ENCODE data around the gene FAM241B. TPM values are rescaled to one million over a fixed set of nuclear protein-coding genes. Genes with fewer than 3 reads are reported as not detected.

Gene FAM241B
- total RNA-seq, 4 donors from 2014 or later = 1.1 to 2.6 (median 2.5) TPM; not detected in 1

- Histone ChIP-seq H3K36me3 (no peaks in the 10 kb centered on the region), H3K27ac (no peak overlapping the region), H3K4me1 (peaks cover 0 to 4% of the 10 kb centered on the region in 2 donors), H3K27me3 (peaks cover 0 to 11% (median 3%) of the 10 kb centered on the region in 3 donors), H3K4me3 (no peak overlapping the region), H3K9me3 (no peaks in the 10 kb centered on the region)
- in situ Hi-C loops (cut with MboI; ENCODE audit: low sequenced_read_pairs in 4 of 4) = loop anchor here (5.0 to 25.0 kb wide), 7 partner anchors 114 to 394 kb away; no protein-coding TSS in a partner anchor
- TF ChIP-seq CTCF (IDR thresholded peaks at IDR 0.05 in 4 of 5, conservative IDR thresholded peaks at IDR 0.05 in 1 of 5) (no peak), POLR2A (IDR thresholded peaks at IDR 0.05) (no peak)
- DNase-seq (no peak), ATAC-seq (no peak)
- intact Hi-C loops (cut with DNase I; ENCODE audit: low total_unique reads) = loop anchor here (5.0 to 10.0 kb wide), 2 partner anchors 209 to 283 kb away; no protein-coding TSS in a partner anchor
These were observed 1.5 kb downstream of the FAM241B start for GRCh38 chr10:69631566-69631965.

DNA sequence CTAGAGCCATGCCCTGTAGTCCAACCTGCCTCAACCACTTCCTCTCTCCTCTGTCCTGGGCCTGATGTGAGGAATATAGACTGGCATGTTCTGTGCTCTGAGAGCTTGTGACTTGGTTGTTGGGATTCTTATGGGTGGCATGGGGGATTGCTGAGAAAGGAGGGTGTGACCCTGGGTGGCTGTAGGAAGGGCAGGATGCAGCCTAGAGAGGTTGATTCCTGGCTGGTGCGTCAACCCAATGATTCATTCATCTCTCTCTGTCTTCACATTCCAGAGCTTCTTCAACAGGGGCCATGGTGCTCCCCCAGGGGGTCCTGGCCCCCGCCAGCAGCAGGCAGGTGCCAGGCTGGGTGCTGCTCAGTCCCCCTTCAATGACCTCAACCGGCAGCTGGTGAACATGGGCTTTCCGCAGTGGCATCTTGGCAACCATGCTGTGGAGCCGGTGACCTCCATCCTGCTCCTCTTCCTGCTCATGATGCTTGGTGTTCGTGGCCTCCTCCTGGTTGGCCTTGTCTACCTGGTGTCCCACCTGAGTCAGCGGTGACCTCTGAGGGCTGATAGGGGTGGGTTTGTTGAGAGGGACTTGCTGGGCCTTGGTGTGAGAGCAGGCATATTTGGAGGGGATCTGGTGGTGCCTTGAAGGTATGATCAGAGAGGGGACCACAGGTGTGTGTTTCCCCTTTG is 2.6 kb downstream of the FAM241B start:
- no peaks in the 10 kb centered on the region for H3K36me3 ChIP-seq
- no peak for DNase-seq
- TF ChIP-seq CTCF (IDR thresholded peaks at IDR 0.05 in 4 of 5, conservative IDR thresholded peaks at IDR 0.05 in 1 of 5) = no peak
- no peak for TF ChIP-seq POLR2A (IDR thresholded peaks at IDR 0.05)
- no peak overlapping the region for H3K4me3 ChIP-seq
- H3K27me3 ChIP-seq = peaks cover 0 to 11% (median 3%) of the 10 kb centered on the region in 3 donors
- in situ Hi-C loops (cut with MboI; ENCODE audit: low sequenced_read_pairs in 4 of 4) (loop anchor here (5.0 to 25.0 kb wide), 7 partner anchors 115 to 395 kb away; no protein-coding TSS in a partner anchor), intact Hi-C loops (cut with DNase I; ENCODE audit: low total_unique reads) (loop anchor here (5.0 to 10.0 kb wide), 2 partner anchors 210 to 282 kb away; no protein-coding TSS in a partner anchor)
- H3K27ac ChIP-seq = no peak overlapping the region
- H3K9me3 ChIP-seq = no peaks in the 10 kb centered on the region
- H3K4me1 ChIP-seq = peaks cover 0 to 4% of the 10 kb centered on the region in 2 donors
- ATAC-seq = no peak

- in situ Hi-C loops (cut with MboI; ENCODE audit: low sequenced_read_pairs in 4 of 4) (loop anchor here (5.0 to 25.0 kb wide), 7 partner anchors 117 to 397 kb away; no protein-coding TSS in a partner anchor), intact Hi-C loops (cut with DNase I; ENCODE audit: low total_unique reads) (loop anchor here (5.0 to 10.0 kb wide), 2 partner anchors 212 to 281 kb away; no protein-coding TSS in a partner anchor)
- peaks cover 0 to 4% of the 10 kb centered on the region in 2 donors for H3K4me1 ChIP-seq
These were observed 3.9 kb downstream of the FAM241B start for GRCh38 chr10:69633673-69634635.

More at GRCh38 chr10:69633673-69634635, 3.9 kb downstream of the FAM241B start:
- Histone ChIP-seq H3K36me3 (no peaks in the 10 kb centered on the region), H3K4me3 (no peak overlapping the region), H3K27ac (no peak overlapping the region), H3K9me3 (no peaks in the 10 kb centered on the region), H3K27me3 (peaks cover 0 to 11% (median 3%) of the 10 kb centered on the region in 3 donors)
- TF ChIP-seq CTCF (IDR thresholded peaks at IDR 0.05 in 4 of 5, conservative IDR thresholded peaks at IDR 0.05 in 1 of 5) (no peak), POLR2A (IDR thresholded peaks at IDR 0.05) (no peak)
- ATAC-seq (no peak), DNase-seq (no peak)

Data from gastrocnemius medialis (tissue), 4 donors.